ENCODE data around the gene EZH2. TPM values are rescaled to one million over a fixed set of nuclear protein-coding genes. Genes with fewer than 3 reads are reported as not detected.

Gene EZH2
- polyA plus RNA-seq, 1 donor from 2014 or later: 67.2 TPM

GRCh38 chr7:148912758-148913541 lies 28.9 kb upstream of the EZH2 start:
- no peaks in the 10 kb centered on the region for H4K20me1 ChIP-seq (ENCODE audit: insufficient read depth)
- no peaks in the 10 kb centered on the region for H3F3A ChIP-seq (ENCODE audit: insufficient read depth, low read length, poor library complexity, severe bottlenecking)
- H3K9me3 ChIP-seq (ENCODE audit: low read length): no peaks in the 10 kb centered on the region
- H3K36me3 ChIP-seq (ENCODE audit: insufficient read depth, low read length): no peaks in the 10 kb centered on the region
- no peak overlapping the region for H3K4me2 ChIP-seq (ENCODE audit: low read length)
- no peaks in the 10 kb centered on the region for H3K9me2 ChIP-seq (ENCODE audit: insufficient read depth, low read length)
- H3K27me3 ChIP-seq (ENCODE audit: insufficient read depth, low read depth, low read length): no peaks in the 10 kb centered on the region
- no peaks in the 10 kb centered on the region for H3K79me2 ChIP-seq (replicated peaks; ENCODE audit: insufficient read depth, low read length)
- no peak overlapping the region for H3K9ac ChIP-seq (ENCODE audit: low read length)
- no peak overlapping the region for H3K4me3 ChIP-seq (ENCODE audit: low read length)
- no peak for TF ChIP-seq EZH2 (IDR thresholded peaks at IDR 0.05; ENCODE audit: borderline replicate concordance, insufficient read depth, low read length, poor library complexity, severe bottlenecking)
- no peak for TF ChIP-seq TAF1 (IDR thresholded peaks at IDR 0.05; ENCODE audit: low read depth)
- TF ChIP-seq CTCF (IDR thresholded peaks at IDR 0.05; ENCODE audit: poor library complexity, severe bottlenecking): no peak
- no peak for TF ChIP-seq EP300 (conservative IDR thresholded peaks at IDR 0.05; ENCODE audit: poor library complexity, severe bottlenecking)
- TF ChIP-seq SMC3 (conservative IDR thresholded peaks at IDR 0.05; ENCODE audit: poor library complexity): no peak
- no peak for TF ChIP-seq RAD21 (conservative IDR thresholded peaks at IDR 0.05)
- TF ChIP-seq POLR2AphosphoS5 (IDR thresholded peaks at IDR 0.05): no peak
- TF ChIP-seq MXI1 (conservative IDR thresholded peaks at IDR 0.05; ENCODE audit: poor library complexity, severe bottlenecking): no peak
- no peak for TF ChIP-seq REST (IDR thresholded peaks at IDR 0.05; ENCODE audit: borderline replicate concordance)
- no peak overlapping the region for H2AFZ ChIP-seq (ENCODE audit: low read depth, low read length)
- no peak overlapping the region for H3K27ac ChIP-seq (ENCODE audit: low read length)

- Histone ChIP-seq H4K20me1 (ENCODE audit: insufficient read depth) (no peaks in the 10 kb centered on the region), H3K9me3 (ENCODE audit: low read length) (no peaks in the 10 kb centered on the region), H3K4me3 (ENCODE audit: low read length) (no peak overlapping the region), H3K9me2 (ENCODE audit: insufficient read depth, low read length) (no peaks in the 10 kb centered on the region), H3K9ac (ENCODE audit: low read length) (no peak overlapping the region), H3K36me3 (ENCODE audit: insufficient read depth, low read length) (no peaks in the 10 kb centered on the region), H3K27me3 (ENCODE audit: insufficient read depth, low read depth, low read length) (no peaks in the 10 kb centered on the region), H3K79me2 (replicated peaks; ENCODE audit: insufficient read depth, low read length) (no peaks in the 10 kb centered on the region), H3F3A (ENCODE audit: insufficient read depth, low read length, poor library complexity, severe bottlenecking) (no peaks in the 10 kb centered on the region), H3K4me2 (ENCODE audit: low read length) (no peak overlapping the region), H2AFZ (ENCODE audit: low read depth, low read length) (no peak overlapping the region), H3K27ac (ENCODE audit: low read length) (no peak overlapping the region)
- TF ChIP-seq POLR2AphosphoS5 (IDR thresholded peaks at IDR 0.05): no peak
- TF ChIP-seq EP300 (conservative IDR thresholded peaks at IDR 0.05; ENCODE audit: poor library complexity, severe bottlenecking): no peak
- no peak for TF ChIP-seq TAF1 (IDR thresholded peaks at IDR 0.05; ENCODE audit: low read depth)
- no peak for TF ChIP-seq CTCF (IDR thresholded peaks at IDR 0.05; ENCODE audit: poor library complexity, severe bottlenecking)
- no peak for TF ChIP-seq EZH2 (IDR thresholded peaks at IDR 0.05; ENCODE audit: borderline replicate concordance, insufficient read depth, low read length, poor library complexity, severe bottlenecking)
- no peak for TF ChIP-seq SMC3 (conservative IDR thresholded peaks at IDR 0.05; ENCODE audit: poor library complexity)
- no peak for TF ChIP-seq MXI1 (conservative IDR thresholded peaks at IDR 0.05; ENCODE audit: poor library complexity, severe bottlenecking)
- no peak for TF ChIP-seq REST (IDR thresholded peaks at IDR 0.05; ENCODE audit: borderline replicate concordance)
- TF ChIP-seq RAD21 (conservative IDR thresholded peaks at IDR 0.05): no peak
These were observed 28.1 kb upstream of the EZH2 start for GRCh38 chr7:148912151-148912550.

Measured in neural cell (in vitro differentiated cells).